ENCODE results near the gene BLOC1S1.

Gene BLOC1S1

GRCh38 chr12:55695349-55695748 is 20.5 kb upstream of the BLOC1S1 start:
- DNase-seq, result no peak

GRCh38 chr12:55696141-55696540 is 19.7 kb upstream of the BLOC1S1 start:
- DNase-seq, result no peak

- no peak for DNase-seq
Measured at GRCh38 chr12:55696796-55697462, 18.9 kb upstream of the BLOC1S1 start.

GRCh38 chr12:55697686-55698085 is 18.2 kb upstream of the BLOC1S1 start:
- no peak for DNase-seq

GRCh38 chr12:55698241-55698955 is 17.4 kb upstream of the BLOC1S1 start:
- DNase-seq, result no peak

GRCh38 chr12:55698965-55699364 is 16.9 kb upstream of the BLOC1S1 start:
- no peak for DNase-seq

- DNase-seq, result no peak
Measured at GRCh38 chr12:55699471-55700055, 16.3 kb upstream of the BLOC1S1 start.

- DNase-seq, result no peak
Measured at GRCh38 chr12:55700255-55701018, 15.4 kb upstream of the BLOC1S1 start.

GRCh38 chr12:55702861-55703260 is 13.0 kb upstream of the BLOC1S1 start:
- DNase-seq, result no peak

GRCh38 chr12:55703288-55703687 is 12.6 kb upstream of the BLOC1S1 start:
- DNase-seq, result no peak

- DNase-seq, result no peak
Measured at GRCh38 chr12:55703901-55704761, 11.7 kb upstream of the BLOC1S1 start.

GRCh38 chr12:55704824-55705718 is 10.8 kb upstream of the BLOC1S1 start:
- no peak for DNase-seq

- DNase-seq, result no peak
Measured at GRCh38 chr12:55705782-55706402, 10.0 kb upstream of the BLOC1S1 start.

- no peak for DNase-seq
Measured at GRCh38 chr12:55706568-55707218, 9.2 kb upstream of the BLOC1S1 start.

GRCh38 chr12:55707219-55707671 is 8.6 kb upstream of the BLOC1S1 start:
- DNase-seq, result no peak

GRCh38 chr12:55707841-55708694 is 7.8 kb upstream of the BLOC1S1 start, which contains the start of gene ITGA7:
Gene ITGA7, minus strand, starts transcription at chr12:55707904. Its CDS starts 222 bp downstream, at chr12:55707682.
- DNase-seq, result peak; percentile 74 to 78

- no peak for DNase-seq
Measured at GRCh38 chr12:55708695-55709233, 7.1 kb upstream of the BLOC1S1 start.

GRCh38 chr12:55711786-55712553 is 3.9 kb upstream of the BLOC1S1 start:
- no peak for DNase-seq

Measured in activated CD4-positive, alpha-beta T cell treated with anti-CD3 and anti-CD28 coated beads, Interleukin-2, amount 50 U/mL, for 48 hours (primary cell).